ENCODE data around the gene XPO6. TPM values are rescaled to one million over a fixed set of nuclear protein-coding genes. Genes with fewer than 3 reads are reported as not detected.

Gene XPO6
- total and polyA plus RNA-seq, 2 of the 13 experiments (the other 11 are each of a cell fraction or from before 2014, with no cell fraction given), result 109 to 129 TPM

DNA sequence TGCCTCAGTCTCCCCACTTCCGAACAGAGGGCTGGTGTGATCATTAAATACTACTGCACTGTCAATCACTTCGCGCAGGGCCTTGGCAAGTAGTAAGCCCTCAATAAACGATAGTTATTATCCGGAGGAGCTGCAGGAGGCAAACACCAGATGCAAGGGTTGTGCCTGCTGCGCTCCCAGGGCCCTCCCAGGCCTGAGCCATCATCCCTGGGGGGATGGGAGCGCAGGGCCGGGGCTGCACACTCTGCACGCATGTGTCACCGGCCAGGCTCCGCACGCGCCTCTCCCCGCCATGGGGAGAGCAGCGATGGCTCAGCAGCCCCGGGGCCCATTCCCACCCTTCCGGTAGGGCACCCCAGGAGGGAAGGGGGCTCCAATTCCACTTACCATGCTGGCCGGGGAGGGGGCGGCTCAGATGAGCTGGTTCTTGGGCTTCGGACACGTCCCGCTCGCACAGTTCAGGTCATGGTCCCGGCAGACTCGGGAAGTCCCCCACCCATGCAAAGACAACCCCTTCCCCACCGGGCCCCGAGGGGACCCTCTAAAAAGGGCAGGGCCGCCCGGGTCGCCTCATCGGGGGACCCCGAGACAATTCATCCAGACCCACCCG, 681 bp downstream of the XPO6 start:
- peak; percentile 84 for ATAC-seq
- peaks cover 48% of the 10 kb centered on the region for H3K79me2 ChIP-seq (ENCODE audit: insufficient read depth, low read length)
- H3K4me3 ChIP-seq (replicated peaks in 1 of 3; ENCODE audit: insufficient read depth in 1 of 3, low read depth in 2 of 3, low read length in 3 of 3), result peak overlapping the region; percentile 68 to 94 (median 79)
- no TSS peak for BruUV-seq (replicated peaks)
- peak overlapping the region; percentile 91 for H3K4me2 ChIP-seq (ENCODE audit: low read depth, low read length)
- no peak overlapping the region for H2AFZ ChIP-seq (ENCODE audit: low read length)
- peaks cover 8% of the 10 kb centered on the region for H4K20me1 ChIP-seq (ENCODE audit: insufficient read depth, low read length)
- H3K36me3 ChIP-seq (replicated peaks in 1 of 2; ENCODE audit: control insufficient read depth in 1 of 2, insufficient read depth in 2 of 2, low read length in 2 of 2), result peaks cover 5 to 13% of the 10 kb centered on the region in 2 experiments
- FAIRE-seq, result no peak
- intact Hi-C loops (cut with micrococcal nuclease; ENCODE audit: unreplicated experiment) (no loop called here), in situ Hi-C loops (cut with HindIII; ENCODE audit: extremely low pct_ligation_motif_present, low pct_unique_long_range_greater_than_20kb) (loop anchor here (10.0 kb wide), 1 partner anchor 236 kb away; no protein-coding TSS in a partner anchor)
- CTCF ChIA-PET (ENCODE audit: low intra/inter-chr PET ratio, low total read pairs), result no interaction called here
- POLR2A ChIA-PET, result no interaction called here
- H3K27ac ChIP-seq (ENCODE audit: extremely low read length, insufficient read depth, low read length), result peak overlapping the region; percentile 60
- no peaks in the 10 kb centered on the region for H3K9me3 ChIP-seq (ENCODE audit: low read length)
- no peaks in the 10 kb centered on the region for H3K27me3 ChIP-seq (ENCODE audit: control insufficient read depth in 1 of 2, insufficient read depth in 2 of 2, low read length in 2 of 2)
- peak; percentile 35 for DNase-seq (ENCODE audit: low spot score)
- H3K9ac ChIP-seq (ENCODE audit: insufficient read depth, low read depth, low read length), result peak overlapping the region; percentile 75
- 1% methylated on average over 16 of the region's 33 CpGs for WGBS (ENCODE audit: low lambda C conversion rate)
- H3K4me1 ChIP-seq (ENCODE audit: insufficient read depth, low read length), result peaks cover 48% of the 10 kb centered on the region
- TF ChIP-seq BHLHE40 (IDR thresholded peaks at IDR 0.05; ENCODE audit: low read length) (peak; percentile 68; the same call in 1 of the 2 replicates), IKZF1 (IDR thresholded peaks at IDR 0.05) (no peak), ZNF275 (CRISPR knock-in tag; IDR thresholded peaks at IDR 0.05; ENCODE audit: borderline replicate concordance) (0 out of 2 replicates have a peak, but pooled peaks have one; percentile 4), RFXANK (CRISPR knock-in tag; IDR thresholded peaks at IDR 0.05) (no peak), MED13 (CRISPR knock-in tag; IDR thresholded peaks at IDR 0.05) (no peak), ZNF841 (CRISPR knock-in tag; IDR thresholded peaks at IDR 0.05; ENCODE audit: borderline replicate concordance) (no peak), EP300 (IDR thresholded peaks at IDR 0.05; ENCODE audit: low read depth in 2 of 2, low read length in 2 of 2) (no peak), EP300 (CRISPR knock-in tag; IDR thresholded peaks at IDR 0.05; ENCODE audit: borderline replicate concordance) (0 out of 2 replicates have a peak, but pooled peaks have one; percentile 39), ZNF430 (CRISPR knock-in tag; IDR thresholded peaks at IDR 0.05) (no peak; the same call in 1 of the 2 replicates), FOXO1 (CRISPR knock-in tag; IDR thresholded peaks at IDR 0.05) (0 out of 2 replicates have a peak, but pooled peaks have one; percentile 35), HNF1A (IDR thresholded peaks at IDR 0.05; ENCODE audit: low read depth) (no peak), HNF1A (CRISPR knock-in tag; IDR thresholded peaks at IDR 0.05; ENCODE audit: borderline replicate concordance) (no peak), HNRNPUL1 (IDR thresholded peaks at IDR 0.05; ENCODE audit: low read depth, low read length) (no peak), ELK4 (CRISPR knock-in tag; IDR thresholded peaks at IDR 0.05; ENCODE audit: borderline replicate concordance) (no peak), CERS6 (CRISPR knock-in tag; IDR thresholded peaks at IDR 0.05) (no peak), ZNF850 (CRISPR knock-in tag; conservative IDR thresholded peaks at IDR 0.05) (no peak), ARHGAP35 (CRISPR knock-in tag; IDR thresholded peaks at IDR 0.05; ENCODE audit: borderline replicate concordance) (peak; percentile 86), AGO2 (optimal IDR thresholded peaks at IDR 0.05; ENCODE audit: low read depth, low read length) (peak; percentile 84)
